K562 (cell line): ENCODE data around the gene PPL. TPM values are rescaled to one million over a fixed set of nuclear protein-coding genes. Genes with fewer than 3 reads are reported as not detected.

Source experiments
- CXXC5 ChIP-seq: fragments of 250-450 bp; sonication (Bioruptor Pico); IDR thresholded peaks from 2 replicates; pipeline ENCODE4 v1.8.0; 2022; ENCODE audit warnings: inconsistent platforms, mild to moderate bottlenecking, moderate library complexity
- HDAC2 ChIP-seq: fragments of 450-650 bp; IDR thresholded peaks from 2 replicates; pipeline ENCODE4 v1.6.1; 2016; ENCODE audit warnings: mild to moderate bottlenecking
- L3MBTL2 ChIP-seq: fragments of 450-650 bp; IDR thresholded peaks from 2 replicates; pipeline ENCODE4 v1.6.1; 2016; ENCODE audit warnings: mild to moderate bottlenecking, moderate library complexity
- MYC ChIP-seq, 2 experiments: fragments of 250-450 bp in 1 of 2; sonication (Bioruptor Pico) in 1 of 2; IDR thresholded peaks; 2 replicates each; pipeline versions ENCODE4 v1.5.1 to v1.6.1; 2012 to 2021; ENCODE audit warnings: low read depth in 2 of 2, borderline replicate concordance in 1 of 2, improper control_type of control experiment in 1 of 2, low read length in 1 of 2, mild to moderate bottlenecking in 1 of 2, moderate library complexity in 1 of 2
- NFRKB ChIP-seq: fragments of 450-650 bp; IDR thresholded peaks from 2 replicates; pipeline ENCODE4 v1.6.1; 2016; ENCODE audit warnings: low read depth
- NUFIP1 ChIP-seq: fragments of 450-650 bp; IDR thresholded peaks from 2 replicates; pipeline ENCODE4 v1.6.1; 2018; ENCODE audit not compliant: partially characterized antibody
- PTBP1 ChIP-seq: fragments of 200-400 bp; formaldehyde crosslinking; IDR thresholded peaks from 2 replicates; pipeline ENCODE4 v1.6.1; 2017; ENCODE audit warnings: low read depth, low read length
- SLC30A9 ChIP-seq: fragments of 250-450 bp; sonication (Bioruptor Pico); IDR thresholded peaks from 2 replicates; pipeline ENCODE4 v1.8.0; 2022; ENCODE audit warnings: mild to moderate bottlenecking, moderate library complexity
- TEAD2 ChIP-seq: fragments of 450-650 bp; IDR thresholded peaks from 2 replicates; pipeline ENCODE4 v1.6.1; 2016; ENCODE audit warnings: missing genetic modification characterization, control low read depth, missing compliant biosample characterization
- ZNF431 ChIP-seq: sonication (generic); formaldehyde crosslinking; IDR thresholded peaks from 2 replicates; pipeline ENCODE4 v1.8.0; 2022; ENCODE audit warnings: mild to moderate bottlenecking, missing genetic modification reagents
- polyA plus RNA-seq, 8 experiments: library from polyadenylated mRNA; depleted of rRNA in 4 of 8; stranded (reverse) in 5 of 8; unstranded in 3 of 8; fragments of >200 nt; fragmentation: Nextera tagmentation in 2 of 8; fragmentation: Illumina TruSeq in 1 of 8; extraction: Ambion mirVana in 2 of 8; extraction: Trizol in 1 of 8; gene quantifications; 2 replicates each; pipeline versions ENCODE4 v1.2.1 to v1.2.3, GENCODE V29; 2011 to 2014; ENCODE audit warnings: inconsistent platforms in 1 of 8, missing spikeins in 1 of 8
- total RNA-seq, 7 experiments: library from RNA; depleted of rRNA in 6 of 7; stranded (reverse); fragments of >200 nt in 6 of 7; fragmentation: Illumina TruSeq in 2 of 7; extraction: Trizol in 2 of 7; gene quantifications; 2 replicates each; pipeline versions ENCODE4 v1.2.1 to v1.2.3, GENCODE V29; 2011 to 2021; ENCODE audit warnings: low replicate concordance in 1 of 7
- TF ChIP-seq, protein P1 (sequence below), 2 experiments: fragments of 150-350 bp in 1 of 2; IDR thresholded peaks; 2 replicates each; pipeline ENCODE4 v1.6.1; 2012 to 2016; ENCODE audit warnings: low read depth in 2 of 2, low read length in 2 of 2, mild to moderate bottlenecking in 1 of 2, moderate library complexity in 1 of 2
- TF ChIP-seq, protein P2 (sequence below), 2 experiments: fragments of 450-650 bp; formaldehyde crosslinking in 1 of 2; IDR thresholded peaks; 2 replicates each; pipeline versions ENCODE4 v1.4.0 to v1.6.1; 2014 to 2020; ENCODE audit warnings: mild to moderate bottlenecking in 2 of 2, borderline replicate concordance in 1 of 2, low read depth in 1 of 2
- TF ChIP-seq, protein P3 (sequence below): sonication (generic); formaldehyde crosslinking; IDR thresholded peaks from 2 replicates; pipeline ENCODE4 v1.8.1; 2022; ENCODE audit warnings: missing genetic modification reagents
- TF ChIP-seq, protein P4 (sequence below), 2 experiments: fragments of 450-650 bp; IDR thresholded peaks; 2 replicates each; pipeline ENCODE4 v1.6.1; 2016

Gene PPL
- total and polyA plus RNA-seq, 9 of the 15 experiments (the other 6 are each of a cell fraction or from before 2014, with no cell fraction given) = 0.01 to 0.15 (median 0.07) TPM; not detected in 3

DNA sequence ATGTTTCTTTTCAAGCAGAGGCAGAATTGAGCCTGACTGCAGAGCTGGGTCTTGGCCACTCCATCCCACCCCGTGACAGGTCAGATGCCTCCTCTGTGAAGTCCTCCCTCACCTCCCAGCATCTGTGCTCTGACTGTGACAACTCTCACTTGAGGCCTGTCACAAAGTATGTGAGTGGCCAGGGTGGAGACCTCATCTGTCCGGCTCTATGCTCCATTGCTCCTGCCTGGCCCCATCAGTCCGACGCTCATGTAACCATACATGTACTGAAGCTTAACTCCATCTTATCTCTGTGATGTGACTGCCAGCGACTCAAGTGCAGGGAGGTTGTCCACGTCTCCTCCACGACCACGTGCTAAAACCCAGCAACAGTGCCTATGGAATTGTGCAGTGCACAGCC lies 3.5 kb downstream of the PPL start (continued):
- TF ChIP-seq, protein P1, sequence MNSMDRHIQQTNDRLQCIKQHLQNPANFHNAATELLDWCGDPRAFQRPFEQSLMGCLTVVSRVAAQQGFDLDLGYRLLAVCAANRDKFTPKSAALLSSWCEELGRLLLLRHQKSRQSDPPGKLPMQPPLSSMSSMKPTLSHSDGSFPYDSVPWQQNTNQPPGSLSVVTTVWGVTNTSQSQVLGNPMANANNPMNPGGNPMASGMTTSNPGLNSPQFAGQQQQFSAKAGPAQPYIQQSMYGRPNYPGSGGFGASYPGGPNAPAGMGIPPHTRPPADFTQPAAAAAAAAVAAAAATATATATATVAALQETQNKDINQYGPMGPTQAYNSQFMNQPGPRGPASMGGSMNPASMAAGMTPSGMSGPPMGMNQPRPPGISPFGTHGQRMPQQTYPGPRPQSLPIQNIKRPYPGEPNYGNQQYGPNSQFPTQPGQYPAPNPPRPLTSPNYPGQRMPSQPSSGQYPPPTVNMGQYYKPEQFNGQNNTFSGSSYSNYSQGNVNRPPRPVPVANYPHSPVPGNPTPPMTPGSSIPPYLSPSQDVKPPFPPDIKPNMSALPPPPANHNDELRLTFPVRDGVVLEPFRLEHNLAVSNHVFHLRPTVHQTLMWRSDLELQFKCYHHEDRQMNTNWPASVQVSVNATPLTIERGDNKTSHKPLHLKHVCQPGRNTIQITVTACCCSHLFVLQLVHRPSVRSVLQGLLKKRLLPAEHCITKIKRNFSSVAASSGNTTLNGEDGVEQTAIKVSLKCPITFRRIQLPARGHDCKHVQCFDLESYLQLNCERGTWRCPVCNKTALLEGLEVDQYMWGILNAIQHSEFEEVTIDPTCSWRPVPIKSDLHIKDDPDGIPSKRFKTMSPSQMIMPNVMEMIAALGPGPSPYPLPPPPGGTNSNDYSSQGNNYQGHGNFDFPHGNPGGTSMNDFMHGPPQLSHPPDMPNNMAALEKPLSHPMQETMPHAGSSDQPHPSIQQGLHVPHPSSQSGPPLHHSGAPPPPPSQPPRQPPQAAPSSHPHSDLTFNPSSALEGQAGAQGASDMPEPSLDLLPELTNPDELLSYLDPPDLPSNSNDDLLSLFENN (IDR thresholded peaks at IDR 0.05; ENCODE audit: low read depth in 2 of 2, low read length in 2 of 2) = peak in 1 of 2 experiments; percentile 65; a peak in 1 of 4 replicates
- TF ChIP-seq CXXC5 (CRISPR knock-in tag) (no peak), ZNF431 (CRISPR knock-in tag) (no peak), NFRKB (no peak), SLC30A9 (CRISPR knock-in tag) (no peak), TEAD2 (tag) (no peak), MYC (IDR thresholded peaks at IDR 0.05; ENCODE audit: low read depth, low read length) (0 out of 2 replicates have a peak, but pooled peaks have one; percentile 8), MYC (CRISPR knock-in tag; IDR thresholded peaks at IDR 0.05; ENCODE audit: borderline replicate concordance, low read depth) (no peak), NUFIP1 (no peak), HDAC2 (no peak), L3MBTL2 (peak; percentile 48; the same call in 1 of the 2 replicates), PTBP1 (no peak)
- TF ChIP-seq, protein P2, sequence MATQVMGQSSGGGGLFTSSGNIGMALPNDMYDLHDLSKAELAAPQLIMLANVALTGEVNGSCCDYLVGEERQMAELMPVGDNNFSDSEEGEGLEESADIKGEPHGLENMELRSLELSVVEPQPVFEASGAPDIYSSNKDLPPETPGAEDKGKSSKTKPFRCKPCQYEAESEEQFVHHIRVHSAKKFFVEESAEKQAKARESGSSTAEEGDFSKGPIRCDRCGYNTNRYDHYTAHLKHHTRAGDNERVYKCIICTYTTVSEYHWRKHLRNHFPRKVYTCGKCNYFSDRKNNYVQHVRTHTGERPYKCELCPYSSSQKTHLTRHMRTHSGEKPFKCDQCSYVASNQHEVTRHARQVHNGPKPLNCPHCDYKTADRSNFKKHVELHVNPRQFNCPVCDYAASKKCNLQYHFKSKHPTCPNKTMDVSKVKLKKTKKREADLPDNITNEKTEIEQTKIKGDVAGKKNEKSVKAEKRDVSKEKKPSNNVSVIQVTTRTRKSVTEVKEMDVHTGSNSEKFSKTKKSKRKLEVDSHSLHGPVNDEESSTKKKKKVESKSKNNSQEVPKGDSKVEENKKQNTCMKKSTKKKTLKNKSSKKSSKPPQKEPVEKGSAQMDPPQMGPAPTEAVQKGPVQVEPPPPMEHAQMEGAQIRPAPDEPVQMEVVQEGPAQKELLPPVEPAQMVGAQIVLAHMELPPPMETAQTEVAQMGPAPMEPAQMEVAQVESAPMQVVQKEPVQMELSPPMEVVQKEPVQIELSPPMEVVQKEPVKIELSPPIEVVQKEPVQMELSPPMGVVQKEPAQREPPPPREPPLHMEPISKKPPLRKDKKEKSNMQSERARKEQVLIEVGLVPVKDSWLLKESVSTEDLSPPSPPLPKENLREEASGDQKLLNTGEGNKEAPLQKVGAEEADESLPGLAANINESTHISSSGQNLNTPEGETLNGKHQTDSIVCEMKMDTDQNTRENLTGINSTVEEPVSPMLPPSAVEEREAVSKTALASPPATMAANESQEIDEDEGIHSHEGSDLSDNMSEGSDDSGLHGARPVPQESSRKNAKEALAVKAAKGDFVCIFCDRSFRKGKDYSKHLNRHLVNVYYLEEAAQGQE (IDR thresholded peaks at IDR 0.05; ENCODE audit: borderline replicate concordance) = peak; percentile 29
- TF ChIP-seq, protein P2 (CRISPR knock-in tag; IDR thresholded peaks at IDR 0.05; ENCODE audit: low read depth) = no peak
- TF ChIP-seq, protein P3, sequence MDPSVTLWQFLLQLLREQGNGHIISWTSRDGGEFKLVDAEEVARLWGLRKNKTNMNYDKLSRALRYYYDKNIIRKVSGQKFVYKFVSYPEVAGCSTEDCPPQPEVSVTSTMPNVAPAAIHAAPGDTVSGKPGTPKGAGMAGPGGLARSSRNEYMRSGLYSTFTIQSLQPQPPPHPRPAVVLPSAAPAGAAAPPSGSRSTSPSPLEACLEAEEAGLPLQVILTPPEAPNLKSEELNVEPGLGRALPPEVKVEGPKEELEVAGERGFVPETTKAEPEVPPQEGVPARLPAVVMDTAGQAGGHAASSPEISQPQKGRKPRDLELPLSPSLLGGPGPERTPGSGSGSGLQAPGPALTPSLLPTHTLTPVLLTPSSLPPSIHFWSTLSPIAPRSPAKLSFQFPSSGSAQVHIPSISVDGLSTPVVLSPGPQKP = no peak
- TF ChIP-seq, protein P4, sequence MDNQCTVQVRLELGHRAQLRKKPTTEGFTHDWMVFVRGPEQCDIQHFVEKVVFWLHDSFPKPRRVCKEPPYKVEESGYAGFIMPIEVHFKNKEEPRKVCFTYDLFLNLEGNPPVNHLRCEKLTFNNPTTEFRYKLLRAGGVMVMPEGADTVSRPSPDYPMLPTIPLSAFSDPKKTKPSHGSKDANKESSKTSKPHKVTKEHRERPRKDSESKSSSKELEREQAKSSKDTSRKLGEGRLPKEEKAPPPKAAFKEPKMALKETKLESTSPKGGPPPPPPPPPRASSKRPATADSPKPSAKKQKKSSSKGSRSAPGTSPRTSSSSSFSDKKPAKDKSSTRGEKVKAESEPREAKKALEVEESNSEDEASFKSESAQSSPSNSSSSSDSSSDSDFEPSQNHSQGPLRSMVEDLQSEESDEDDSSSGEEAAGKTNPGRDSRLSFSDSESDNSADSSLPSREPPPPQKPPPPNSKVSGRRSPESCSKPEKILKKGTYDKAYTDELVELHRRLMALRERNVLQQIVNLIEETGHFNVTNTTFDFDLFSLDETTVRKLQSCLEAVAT (IDR thresholded peaks at IDR 0.05) = peak in 1 of 2 experiments; percentile 96; a peak in 2 of 4 replicates
